Transverse colon (tissue), 4 donors: ENCODE data around the gene MAP3K12.

Source experiments
- CTCF ChIP-seq, 5 experiments: fragments of 200-600 bp in 3 of 5; fragments of 450-650 bp in 2 of 5; sonication (generic) in 3 of 5; IDR thresholded peaks; 1 replicate in 2 of 5; 2 replicates in 3 of 5; pipeline ENCODE4 v1.5.1; 2016 to 2017; ENCODE audit warnings: antibody characterized with exemption in 5 of 5, inconsistent platforms in 3 of 5, mild to moderate bottlenecking in 2 of 5, moderate library complexity in 1 of 5
- POLR2AphosphoS5 ChIP-seq, 3 donors: sonication (generic); formaldehyde crosslinking; IDR thresholded peaks; one replicate each; pipeline ENCODE4 v1.6.1; 2016; ENCODE audit warnings: antibody characterized with exemption in 3 of 3

- TF ChIP-seq CTCF (IDR thresholded peaks at IDR 0.05) (no peak), POLR2AphosphoS5 (IDR thresholded peaks at IDR 0.05) (no peak)
Observed at GRCh38 chr12:53518381-53518780, 19.1 kb upstream of the MAP3K12 start.
